MM.1S (cell line): Measurements from ENCODE around the gene CDH22.

ENCODE experiments used
- DNase-seq: peaks from one replicate; pipeline ENCODE4 v3.0.0-alpha.2; 2015
- H2AFZ ChIP-seq: fragments of 300-600 bp; sonication (generic); 2 replicates; pipeline ENCODE4 v1.6.0; 2016; ENCODE audit warnings: antibody characterized with exemption, low read length
- H3F3A ChIP-seq: fragments of 300-600 bp; sonication (generic); 2 replicates; pipeline ENCODE4 v1.6.1; 2016; ENCODE audit warnings: mild to moderate bottlenecking, antibody characterized with exemption, low read length, moderate library complexity, mixed read lengths; ENCODE audit not compliant: insufficient read depth
- H3K27ac ChIP-seq: fragments of 300-600 bp; sonication (generic); 2 replicates; pipeline ENCODE4 v1.5.1; 2016; ENCODE audit warnings: mild to moderate bottlenecking, low read length
- H3K27me3 ChIP-seq: fragments of 300-600 bp; sonication (generic); replicated peaks from 2 replicates; pipeline ENCODE4 v1.6.0; 2016; ENCODE audit warnings: low read length; ENCODE audit not compliant: insufficient read depth
- H3K36me3 ChIP-seq: fragments of 300-600 bp; sonication (generic); replicated peaks from 2 replicates; pipeline ENCODE4 v1.6.1; 2016; ENCODE audit warnings: mild to moderate bottlenecking, low read length, mixed read lengths; ENCODE audit not compliant: insufficient read depth
- H3K4me1 ChIP-seq: fragments of 300-600 bp; sonication (generic); 2 replicates; pipeline ENCODE4 v1.6.1; 2016; ENCODE audit warnings: low read length, mixed read lengths
- H3K4me2 ChIP-seq: fragments of 300-600 bp; sonication (generic); 2 replicates; pipeline ENCODE4 v1.6.0; 2016; ENCODE audit warnings: low read depth, low read length
- H3K4me3 ChIP-seq: fragments of 300-600 bp; sonication (generic); 2 replicates; pipeline ENCODE4 v1.5.1; 2016; ENCODE audit warnings: low read length, mixed read lengths
- H3K79me2 ChIP-seq: fragments of 300-600 bp; sonication (generic); 2 replicates; pipeline ENCODE4 v1.6.1; 2016; ENCODE audit warnings: mixed run types, low read length, mixed read lengths
- H3K9ac ChIP-seq: fragments of 300-600 bp; sonication (generic); 2 replicates; pipeline ENCODE4 v1.6.1; 2016; ENCODE audit warnings: low read length, mixed read lengths
- H3K9me2 ChIP-seq: fragments of 300-600 bp; sonication (generic); replicated peaks from 2 replicates; pipeline ENCODE4 v1.6.1; 2016; ENCODE audit warnings: mild to moderate bottlenecking, low read length, mixed read lengths; ENCODE audit not compliant: insufficient read depth
- H3K9me3 ChIP-seq: fragments of 300-600 bp; sonication (generic); replicated peaks from 2 replicates; pipeline ENCODE4 v1.6.1; 2016; ENCODE audit warnings: mild to moderate bottlenecking, low read length, mixed read lengths; ENCODE audit not compliant: insufficient read depth
- H4K20me1 ChIP-seq: fragments of 300-600 bp; sonication (generic); 2 replicates; pipeline ENCODE4 v1.6.1; 2016; ENCODE audit warnings: mild to moderate bottlenecking, low read length, moderate library complexity, mixed read lengths; ENCODE audit not compliant: insufficient read depth
- CTCF ChIP-seq: fragments of 300-600 bp; sonication (generic); IDR thresholded peaks from 2 replicates; pipeline ENCODE4 v1.5.1; 2016; ENCODE audit warnings: antibody characterized with exemption, low read length, mixed read lengths
- EZH2 ChIP-seq: fragments of 300-600 bp; sonication (generic); optimal IDR thresholded peaks from 2 replicates; pipeline ENCODE3; 2017; ENCODE audit warnings: low read depth, mild to moderate bottlenecking, antibody characterized with exemption, low read length, mixed read lengths
- EZH2phosphoT487 ChIP-seq: fragments of 300-600 bp; sonication (generic); IDR thresholded peaks from 2 replicates; pipeline ENCODE4 v1.6.1; 2018; ENCODE audit warnings: antibody characterized with exemption, low read length

Gene CDH22

DNA sequence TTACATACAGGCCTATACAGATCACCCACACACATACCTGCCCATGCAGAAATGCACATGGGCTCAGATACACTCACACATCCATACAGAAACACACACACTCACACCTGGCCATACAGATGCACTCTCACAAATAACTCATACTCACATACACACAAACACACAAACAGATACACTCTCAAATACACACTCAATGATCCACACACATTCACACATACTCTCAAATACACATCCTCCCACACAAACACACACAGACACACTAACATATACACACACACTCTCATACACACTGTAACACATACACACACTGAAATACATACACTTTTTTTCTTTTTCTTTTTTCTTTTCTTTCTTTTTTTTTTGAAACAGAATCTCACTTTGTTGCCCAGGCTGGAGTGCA is 90.7 kb downstream of the CDH22 start:
- no peaks in the 10 kb centered on the region for H3F3A ChIP-seq

GRCh38 chr20:46216770-46217464 is 91.4 kb downstream of the CDH22 start:
- no peaks in the 10 kb centered on the region for H3F3A ChIP-seq
- H3K9me3 ChIP-seq = no peaks in the 10 kb centered on the region
- no peaks in the 10 kb centered on the region for H3K36me3 ChIP-seq
- no peak overlapping the region for H2AFZ ChIP-seq
- no peaks in the 10 kb centered on the region for H3K9me2 ChIP-seq
- no peak overlapping the region for H3K27ac ChIP-seq
- no peak overlapping the region for H3K9ac ChIP-seq
- TF ChIP-seq EZH2phosphoT487 = no peak
- TF ChIP-seq CTCF = no peak
- no peak for TF ChIP-seq EZH2
- H3K4me2 ChIP-seq = no peak overlapping the region
- H3K79me2 ChIP-seq = no peaks in the 10 kb centered on the region
- H3K4me1 ChIP-seq = no peaks in the 10 kb centered on the region
- no peak for DNase-seq
- H3K27me3 ChIP-seq = peaks cover 40% of the 10 kb centered on the region
- H3K4me3 ChIP-seq = no peak overlapping the region
- no peaks in the 10 kb centered on the region for H4K20me1 ChIP-seq

More for the DNA sequence above, 90.7 kb downstream of the CDH22 start:
- Histone ChIP-seq H3K9me3 (no peaks in the 10 kb centered on the region), H3K27me3 (peaks cover 36% of the 10 kb centered on the region), H4K20me1 (no peaks in the 10 kb centered on the region), H3K9ac (no peak overlapping the region), H3K79me2 (no peaks in the 10 kb centered on the region), H2AFZ (no peak overlapping the region), H3K4me1 (no peaks in the 10 kb centered on the region), H3K36me3 (no peaks in the 10 kb centered on the region), H3K4me2 (no peak overlapping the region), H3K4me3 (no peak overlapping the region), H3K9me2 (no peaks in the 10 kb centered on the region), H3K27ac (no peak overlapping the region)
- TF ChIP-seq EZH2 (no peak), CTCF (no peak), EZH2phosphoT487 (no peak)
- no peak for DNase-seq

DNA sequence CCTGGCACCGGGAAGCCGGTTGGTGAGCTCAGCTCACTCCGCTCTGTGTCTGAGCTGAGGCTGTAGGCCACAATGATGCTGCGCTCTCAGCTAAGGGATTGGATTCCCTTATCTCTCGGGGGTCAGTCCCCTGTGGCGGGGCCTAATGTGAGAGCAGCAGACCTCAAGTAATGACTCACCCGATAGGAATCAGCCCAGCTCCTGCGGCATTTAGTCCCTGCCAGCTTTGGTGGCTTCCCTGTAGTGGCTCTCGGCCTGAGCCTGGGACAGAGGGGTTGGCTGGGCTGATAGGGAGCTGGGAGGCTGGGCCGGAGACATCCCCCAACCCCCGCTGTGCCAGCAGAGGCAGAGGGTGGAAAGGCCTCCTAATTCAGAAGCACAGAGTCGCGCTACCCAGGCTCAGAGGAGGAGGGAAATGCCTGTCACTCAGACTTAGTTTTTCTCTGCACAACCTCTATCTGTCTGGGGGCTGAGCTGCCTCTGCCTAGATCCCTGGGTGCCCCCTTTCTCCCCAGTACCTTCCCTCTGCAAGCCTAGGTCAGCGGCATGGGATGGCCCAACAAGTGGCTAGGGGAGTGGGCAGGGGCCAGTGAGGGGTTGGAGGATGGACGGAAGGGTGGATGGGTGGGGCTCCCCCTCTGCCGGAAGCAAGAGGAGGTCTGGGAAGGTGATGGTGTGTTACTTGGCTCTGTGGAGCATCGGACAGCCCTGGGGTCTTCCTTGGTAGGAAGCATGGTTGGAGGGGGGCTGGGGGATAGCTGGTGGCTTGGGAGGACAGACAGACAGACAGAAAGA is 92.2 kb downstream of the CDH22 start:
- Histone ChIP-seq H3K9me2 (no peaks in the 10 kb centered on the region), H2AFZ (no peak overlapping the region), H4K20me1 (no peaks in the 10 kb centered on the region), H3F3A (no peaks in the 10 kb centered on the region), H3K27me3 (peaks cover 48% of the 10 kb centered on the region), H3K36me3 (no peaks in the 10 kb centered on the region), H3K4me3 (no peak overlapping the region), H3K4me1 (no peaks in the 10 kb centered on the region), H3K9me3 (no peaks in the 10 kb centered on the region), H3K4me2 (no peak overlapping the region), H3K9ac (no peak overlapping the region), H3K79me2 (no peaks in the 10 kb centered on the region), H3K27ac (no peak overlapping the region)
- no peak for DNase-seq
- TF ChIP-seq EZH2phosphoT487 (no peak), EZH2 (no peak), CTCF (no peak)
